Ammon's horn (tissue), 1 donor: Measurements from ENCODE around the gene NOXRED1.
"Not testable (repeated sequence)": the region's sequence is repeated elsewhere in the genome, so short reads cannot be mapped to it uniquely, and the experiment has no call there.

Source experiments
- DNase-seq: peaks from one replicate; pipeline ENCODE4 v3.0.0-alpha.2; 2016; ENCODE audit warnings: low spot score

The NOXRED1 gene, protein sequence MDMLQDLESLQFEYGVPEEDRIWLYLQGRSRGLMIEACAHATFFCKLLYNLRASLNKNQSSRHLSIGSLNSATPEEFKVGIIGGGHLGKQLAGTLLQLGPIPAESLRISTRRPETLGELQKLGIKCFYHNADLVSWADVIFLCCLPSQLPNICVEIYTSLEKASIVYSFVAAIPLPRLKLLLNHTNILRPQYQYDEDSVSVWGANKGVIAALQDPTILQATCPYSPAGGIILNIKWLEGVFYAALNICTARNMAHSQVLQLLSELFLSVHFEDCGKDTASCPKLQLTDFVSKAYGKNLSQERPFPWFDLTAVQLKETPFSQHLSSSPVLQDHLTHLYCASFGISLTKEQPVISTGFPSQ

DNA sequence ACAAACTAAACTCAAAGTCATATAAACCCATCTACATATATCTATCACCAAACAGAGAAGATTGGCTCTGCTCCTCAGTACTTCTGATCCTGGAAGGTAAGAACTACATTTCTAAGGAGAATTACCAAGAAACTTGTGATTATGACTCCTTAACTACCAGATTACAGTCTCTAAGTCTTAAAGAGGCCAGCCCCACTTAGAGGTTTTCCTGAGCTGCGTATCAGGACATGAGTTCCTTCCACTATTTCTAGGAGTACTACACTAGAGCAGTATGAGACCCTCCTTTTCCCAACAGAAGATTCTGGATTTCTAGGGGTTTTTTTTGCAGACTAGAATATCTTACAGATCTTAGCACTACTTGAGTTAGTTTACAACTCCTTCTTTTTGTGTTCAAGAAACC lies at the start of gene NOXRED1:
Gene NOXRED1, minus strand, starts transcription at position 101 of the 400 bp plus-strand sequence. CDS start 634 bp downstream, outside the sequence.
- DNase-seq: no peak

DNA sequence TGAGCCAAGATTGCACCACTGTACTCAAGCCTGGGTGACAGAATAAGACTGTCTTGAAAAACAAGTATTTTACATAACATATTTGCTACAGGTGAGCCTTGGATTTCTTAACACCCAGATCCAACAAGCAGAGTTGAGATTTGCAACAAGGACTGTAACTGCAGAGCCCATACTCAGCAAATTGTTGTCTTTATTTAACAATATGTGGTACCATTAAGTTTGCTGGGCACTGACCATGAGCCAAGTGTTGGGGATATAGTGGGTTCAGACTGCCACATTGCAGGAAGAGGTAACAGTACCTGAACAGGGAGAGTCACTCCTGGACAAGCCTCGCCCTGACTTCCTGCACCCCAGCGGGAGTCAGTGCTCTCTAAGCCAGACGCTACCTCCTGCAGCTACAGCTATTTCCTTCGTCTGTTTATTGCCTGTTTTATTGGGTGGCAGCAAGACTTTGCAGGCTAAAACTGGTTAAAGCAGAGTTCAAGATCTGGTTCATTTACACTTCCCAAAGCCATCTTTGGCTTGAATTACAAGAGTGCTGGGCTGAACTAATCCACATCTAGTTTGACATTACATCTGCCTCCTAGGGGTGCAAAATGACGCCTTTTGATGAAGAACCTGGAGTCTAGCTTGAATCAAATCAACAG lies 47.0 kb upstream of the NOXRED1 start:
- no peak for DNase-seq

DNA sequence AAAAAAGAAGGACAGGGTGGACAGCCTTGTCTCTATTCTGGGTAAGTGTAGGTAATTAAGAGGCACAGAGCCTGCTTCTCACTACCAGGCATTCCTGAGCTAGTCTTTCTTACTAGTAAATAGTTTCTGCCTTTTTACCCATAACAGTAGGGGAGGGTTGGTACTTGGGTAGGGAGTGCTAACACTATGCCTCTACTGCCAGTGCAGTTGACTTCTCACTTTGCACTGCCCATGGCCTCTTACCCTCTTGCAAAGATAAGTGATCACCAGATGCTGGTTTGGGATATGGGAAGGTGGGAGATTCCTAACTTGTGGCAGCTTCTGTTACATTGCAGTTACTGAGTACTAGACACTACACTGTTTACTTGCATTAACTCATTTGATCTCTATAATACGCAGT lies 46.2 kb upstream of the NOXRED1 start:
- DNase-seq: no peak

- no peak for DNase-seq
Measured at GRCh38 chr14:77469067-77469505, 45.8 kb upstream of the NOXRED1 start.

DNA sequence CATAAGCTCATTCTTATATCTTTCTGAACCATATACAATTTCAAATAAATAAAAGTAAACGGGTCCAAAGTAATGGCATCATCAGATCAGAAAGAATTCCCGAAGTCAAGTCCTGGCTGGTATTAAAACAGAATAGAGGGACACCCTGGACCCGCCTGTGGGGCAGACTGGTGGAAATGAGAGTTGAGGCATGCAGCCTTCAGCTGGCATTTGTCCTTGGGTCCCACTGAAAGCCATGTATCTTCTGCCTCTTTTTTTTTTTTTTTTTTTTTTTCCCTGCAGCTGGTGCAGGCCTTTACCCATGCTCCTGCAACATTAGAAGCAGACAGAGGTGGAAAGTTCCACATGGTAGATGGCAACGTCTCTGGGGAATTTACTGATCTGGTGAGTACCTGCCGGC lies 44.5 kb upstream of the NOXRED1 start:
- no peak for DNase-seq

DNA sequence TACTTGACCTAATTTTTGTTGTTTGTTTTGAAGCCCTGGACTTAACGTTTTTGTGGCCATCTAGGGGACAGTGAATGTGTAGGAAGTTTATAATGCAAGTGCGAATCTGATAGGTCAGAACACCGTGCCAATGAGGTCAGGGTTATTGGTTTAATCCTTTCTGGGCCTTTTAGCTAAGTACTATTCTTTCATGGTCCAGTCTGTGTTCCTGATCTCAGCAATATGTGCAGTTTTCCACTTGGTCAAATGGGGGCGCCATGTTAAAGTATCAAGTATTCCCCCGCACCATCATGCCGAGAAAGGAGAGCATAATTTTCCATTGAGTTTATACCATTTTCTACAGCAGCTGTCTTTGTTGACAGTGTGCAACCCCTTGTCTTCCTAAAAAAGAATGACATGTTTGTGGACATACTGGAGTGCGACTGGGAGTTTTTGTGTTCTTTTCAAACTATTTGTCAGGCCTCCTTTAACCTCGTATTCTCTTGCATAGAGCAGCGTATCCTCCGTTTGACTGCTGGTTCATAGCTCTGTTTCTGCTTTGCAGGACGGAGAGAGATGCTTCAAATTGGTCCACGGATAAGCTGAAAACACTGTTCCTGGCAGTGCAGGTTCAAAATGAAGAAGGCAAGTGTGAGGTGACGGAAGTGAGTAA lies 35.9 kb upstream of the NOXRED1 start:
- DNase-seq: peak; percentile 84

GRCh38 chr14:77458249-77458950 lies 35.1 kb upstream of the NOXRED1 start:
- peak; percentile 33 for DNase-seq

GRCh38 chr14:77457522-77458248 lies 34.4 kb upstream of the NOXRED1 start, which contains the start of the genes AHSA1 and VIPAS39:
Gene AHSA1, plus strand, starts transcription at chr14:77458093. Its CDS starts 97 bp downstream, at chr14:77458190.
Gene VIPAS39, minus strand, starts transcription at chr14:77457601. Its CDS starts 3,499 bp downstream, at chr14:77454102.
- DNase-seq: peak; percentile 100

DNA sequence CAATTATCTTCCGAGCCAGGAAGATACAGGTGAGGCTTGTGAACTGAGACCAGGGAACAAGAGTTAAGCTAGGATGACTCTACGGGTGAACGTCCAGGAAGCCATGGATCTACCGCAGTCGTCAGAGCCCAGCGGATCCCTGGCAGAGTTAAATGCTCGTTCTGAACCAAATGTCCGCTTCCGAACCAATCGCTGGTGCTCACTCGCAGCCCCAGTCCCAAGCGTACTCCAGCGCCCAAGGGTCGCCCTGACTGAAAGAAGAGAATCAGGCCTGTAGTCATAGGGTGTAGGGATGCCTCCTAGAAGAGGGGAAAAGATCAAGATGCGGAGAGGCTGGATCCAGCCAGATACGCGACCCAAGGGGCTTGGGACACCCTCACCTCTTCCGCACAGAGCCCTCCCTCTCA lies 33.8 kb upstream of the NOXRED1 start:
- no peak for DNase-seq

GRCh38 chr14:77455966-77456640 lies 32.8 kb upstream of the NOXRED1 start:
- DNase-seq: no peak

DNA sequence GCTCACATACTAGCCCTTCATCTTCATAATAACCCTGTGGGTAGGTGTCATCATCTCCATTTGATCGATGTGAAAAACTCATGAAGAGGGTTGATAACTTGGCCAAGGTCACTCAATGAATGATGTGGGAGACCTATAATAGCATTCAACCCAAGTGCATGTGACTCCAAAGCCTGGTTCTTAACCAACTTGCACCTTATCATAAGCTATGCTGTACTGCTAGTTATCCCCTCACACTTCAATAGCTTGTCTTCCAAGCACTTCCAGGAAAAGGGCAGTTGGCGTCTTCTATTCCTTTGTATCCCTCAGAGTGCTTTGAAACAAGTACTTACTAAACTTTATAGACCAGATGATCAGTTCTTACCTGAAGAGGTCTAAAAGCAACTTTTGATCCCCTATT lies 18.9 kb upstream of the NOXRED1 start:
- no peak for DNase-seq

GRCh38 chr14:77439861-77440260 lies 16.5 kb upstream of the NOXRED1 start:
- DNase-seq: no peak

DNA sequence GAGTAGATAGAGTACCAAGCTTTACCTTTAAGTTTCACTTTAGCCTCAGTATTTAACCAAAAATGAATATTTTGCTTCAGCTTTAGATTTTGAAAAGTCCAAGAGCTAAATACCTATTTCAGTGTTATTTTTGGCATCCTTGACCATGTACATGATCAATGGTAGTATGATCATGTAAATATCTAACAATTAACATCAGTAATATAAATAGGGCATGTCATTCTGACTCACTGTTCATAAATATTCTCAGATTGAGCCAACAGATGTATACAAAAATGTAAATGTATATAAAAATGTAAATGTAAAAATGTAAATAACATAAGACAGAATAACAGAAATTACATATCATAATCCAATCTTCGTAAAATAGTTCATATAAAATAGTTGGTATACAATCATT lies 15.3 kb upstream of the NOXRED1 start:
- DNase-seq: no peak

- DNase-seq: no peak
Measured at GRCh38 chr14:77436042-77436441, 12.7 kb upstream of the NOXRED1 start.

DNA sequence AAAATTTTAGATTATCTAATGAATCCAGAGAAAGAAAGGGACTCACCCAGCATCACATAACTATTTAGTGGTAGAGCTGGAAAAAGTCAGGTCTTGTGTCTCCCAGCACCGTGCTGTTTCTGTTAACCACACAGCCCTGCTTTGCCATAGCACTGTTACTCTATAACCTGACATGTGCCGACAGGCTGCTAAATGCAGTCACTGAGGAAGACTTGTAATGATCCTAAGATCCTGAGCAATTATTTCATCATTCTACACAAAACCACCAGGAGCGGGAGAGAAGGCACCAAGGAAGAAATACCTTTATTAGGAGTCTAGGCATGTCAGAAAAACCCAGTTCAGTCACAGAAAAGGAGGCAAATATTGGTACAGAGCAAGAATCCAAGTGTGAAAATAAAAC lies 3.1 kb upstream of the NOXRED1 start:
- no peak for DNase-seq

- DNase-seq: no peak
Measured at GRCh38 chr14:77424862-77425261, 1.5 kb upstream of the NOXRED1 start.

DNA sequence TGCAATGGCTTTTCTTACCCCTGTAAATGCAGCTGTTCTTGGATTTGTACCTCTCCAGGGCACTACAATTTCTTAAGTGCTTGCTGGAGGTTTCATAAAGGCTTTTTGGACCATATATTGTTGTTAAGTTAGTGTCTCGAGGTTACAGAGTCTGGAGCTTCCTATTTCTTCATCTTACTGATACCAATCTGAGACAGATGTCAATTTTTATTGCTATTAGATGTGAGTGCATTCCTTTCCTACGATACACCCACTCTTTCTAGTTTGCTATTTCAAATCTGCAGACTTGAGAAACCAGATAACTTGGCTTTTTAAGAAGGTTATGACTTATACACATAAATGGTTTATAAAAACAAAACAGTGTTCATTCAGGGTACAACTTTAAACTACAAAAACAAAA lies 2.1 kb downstream of the NOXRED1 start:
- no peak for DNase-seq

DNA sequence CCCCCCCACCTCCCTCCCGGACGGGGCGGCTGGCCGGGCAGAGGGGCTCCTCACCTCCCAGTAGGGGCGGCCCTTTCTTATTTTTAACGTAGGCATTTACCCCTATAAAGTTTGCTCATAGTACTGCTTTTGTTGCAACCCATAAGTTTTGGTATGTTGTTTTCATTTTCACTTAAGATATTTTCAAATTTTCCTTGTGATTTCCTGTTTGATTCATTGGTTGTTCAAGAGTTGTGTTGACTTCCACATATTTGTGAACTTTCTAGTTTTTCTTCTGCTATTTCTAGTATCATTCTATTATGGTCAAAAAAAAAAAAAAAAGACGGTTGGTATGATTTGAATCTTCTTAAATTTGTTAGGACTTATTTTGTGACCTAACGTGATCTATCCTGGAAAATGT lies 6.5 kb downstream of the NOXRED1 start:
- no peak for DNase-seq

- DNase-seq: not testable (repeated sequence)
Measured at GRCh38 chr14:77416098-77416497, 7.2 kb downstream of the NOXRED1 start.

- not testable (repeated sequence) for DNase-seq
Measured at GRCh38 chr14:77415403-77416030, 7.8 kb downstream of the NOXRED1 start.
